Right atrium auricular region (tissue), 2 donors: ENCODE data around the gene GMDS. TPM values are rescaled to one million over a fixed set of nuclear protein-coding genes. Genes with fewer than 3 reads are reported as not detected.

Experiments
- DNase-seq: peaks from one replicate; pipeline ENCODE4 v3.0.0-alpha.2; 2019; ENCODE audit warnings: low spot score
- H3K27ac ChIP-seq, 2 donors: fragments of 200-600 bp; sonication (generic); 1 replicate in 1 of 2; 2 replicates in 1 of 2; pipeline ENCODE4 v1.5.1; 2016 to 2019
- H3K27me3 ChIP-seq, 2 donors: fragments of 200-600 bp; sonication (generic); one replicate each; pipeline versions ENCODE4 v1.5.1 to v1.6.0; 2017 to 2019
- H3K36me3 ChIP-seq: fragments of 200-600 bp; sonication (generic); one replicate; pipeline ENCODE4 v1.5.1; 2016
- H3K4me1 ChIP-seq, 2 donors: fragments of 200-600 bp; sonication (generic); one replicate each; pipeline versions ENCODE4 v1.5.1 to v1.6.0; 2017 to 2019
- H3K4me3 ChIP-seq, 2 donors: fragments of 200-600 bp; sonication (generic); 1 replicate in 1 of 2; 2 replicates in 1 of 2; pipeline ENCODE4 v1.5.1; 2017 to 2019; ENCODE audit warnings: mild to moderate bottlenecking in 1 of 2, moderate library complexity in 1 of 2
- H3K9me3 ChIP-seq, 2 donors: fragments of 200-600 bp; sonication (generic); one replicate each; pipeline ENCODE4 v1.5.1; 2019
- CTCF ChIP-seq, 2 donors: fragments of 200-600 bp; sonication (generic); IDR thresholded peaks; one replicate each; pipeline ENCODE4 v1.5.1; 2019; ENCODE audit warnings: antibody characterized with exemption in 2 of 2
- total RNA-seq, 2 donors: library from RNA; depleted of rRNA; stranded (reverse); fragments of >200 nt; gene quantifications; one replicate each; pipeline ENCODE4 v1.1.0, GENCODE V29; 2016

The GMDS gene
- total RNA-seq, 2 donors from 2014 or later: 11.1 to 11.8 TPM

- DNase-seq: no peak
- peaks cover 0 to 6% of the 10 kb centered on the region in 2 donors for H3K4me1 ChIP-seq
- H3K27me3 ChIP-seq: no peaks in the 10 kb centered on the region
- H3K36me3 ChIP-seq: no peaks in the 10 kb centered on the region
- H3K27ac ChIP-seq: peak overlapping the region in 1 of 2 donors; percentile 22
- no peak for TF ChIP-seq CTCF (IDR thresholded peaks at IDR 0.05)
- H3K4me3 ChIP-seq: peak overlapping the region; percentile 31 to 47
- H3K9me3 ChIP-seq: no peaks in the 10 kb centered on the region
Measured at GRCh38 chr6:2222275-2222842, 23.0 kb downstream of the GMDS start.

GRCh38 chr6:2221726-2222274 is 23.6 kb downstream of the GMDS start:
- TF ChIP-seq CTCF (IDR thresholded peaks at IDR 0.05): no peak

GRCh38 chr6:2220154-2220553 is 25.3 kb downstream of the GMDS start:
- H3K36me3 ChIP-seq: no peaks in the 10 kb centered on the region
- no peak overlapping the region for H3K4me3 ChIP-seq
- no peak for DNase-seq
- H3K9me3 ChIP-seq: no peaks in the 10 kb centered on the region
- TF ChIP-seq CTCF (IDR thresholded peaks at IDR 0.05): no peak
- H3K27me3 ChIP-seq: no peaks in the 10 kb centered on the region
- no peak overlapping the region for H3K27ac ChIP-seq
- H3K4me1 ChIP-seq: peaks cover 0 to 6% of the 10 kb centered on the region in 2 donors

More at GRCh38 chr6:2221726-2222274, 23.6 kb downstream of the GMDS start:
- no peak for DNase-seq
- peak overlapping the region; percentile 6 to 22 for H3K27ac ChIP-seq
- H3K9me3 ChIP-seq: no peaks in the 10 kb centered on the region
- peak overlapping the region; percentile 31 to 47 for H3K4me3 ChIP-seq
- H3K27me3 ChIP-seq: no peaks in the 10 kb centered on the region
- no peaks in the 10 kb centered on the region for H3K36me3 ChIP-seq
- peaks cover 0 to 6% of the 10 kb centered on the region in 2 donors for H3K4me1 ChIP-seq

GRCh38 chr6:2218866-2219265 is 26.5 kb downstream of the GMDS start:
- TF ChIP-seq CTCF (IDR thresholded peaks at IDR 0.05): no peak
- Histone ChIP-seq H3K9me3 (no peaks in the 10 kb centered on the region), H3K36me3 (no peaks in the 10 kb centered on the region), H3K4me1 (peaks cover 0 to 6% of the 10 kb centered on the region in 2 donors), H3K27ac (no peak overlapping the region), H3K27me3 (no peaks in the 10 kb centered on the region), H3K4me3 (no peak overlapping the region)
- no peak for DNase-seq

- Histone ChIP-seq H3K4me1 (no peaks in the 10 kb centered on the region), H3K4me3 (no peak overlapping the region), H3K36me3 (no peaks in the 10 kb centered on the region), H3K27ac (no peak overlapping the region), H3K9me3 (no peaks in the 10 kb centered on the region), H3K27me3 (no peaks in the 10 kb centered on the region)
- no peak for DNase-seq
- TF ChIP-seq CTCF (IDR thresholded peaks at IDR 0.05): no peak
Measured at GRCh38 chr6:2216794-2217383, 28.5 kb downstream of the GMDS start.
